ENCODE measurements around the gene SERPINE1.

DNA sequence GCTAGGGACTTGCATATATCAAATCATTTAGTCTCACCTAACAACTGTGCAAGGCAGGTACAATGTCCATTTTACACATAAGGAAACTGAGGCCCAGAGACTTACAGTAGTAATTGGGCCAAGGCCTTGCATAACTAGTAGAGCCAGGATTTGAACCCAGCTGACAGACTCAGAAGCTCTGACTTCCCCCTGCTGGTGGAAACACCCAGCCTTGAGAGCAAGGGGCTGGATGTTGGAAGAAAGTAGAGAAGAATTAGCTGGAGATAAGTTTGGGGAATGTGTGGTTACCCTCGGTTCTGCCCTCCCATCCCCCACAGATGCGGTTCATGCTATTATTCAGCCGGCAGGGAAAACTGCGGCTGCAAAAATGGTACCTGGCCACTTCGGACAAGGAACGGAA lies 29.4 kb downstream of the SERPINE1 start:
- TF ChIP-seq EZH2 (IDR thresholded peaks at IDR 0.05; ENCODE audit: insufficient read depth, poor library complexity, severe bottlenecking) (no peak), EZH2phosphoT487 (IDR thresholded peaks at IDR 0.05; ENCODE audit: insufficient read depth, low read depth) (no peak)
